NCI-H2196 (cell line): ENCODE measurements around the gene DOCK3.
A peak's percentile ranks its signal among the peaks of the same experiment; 100 is the strongest.
"Not testable (repeated sequence)": the region's sequence is repeated elsewhere in the genome, so short reads cannot be mapped to it uniquely, and the experiment has no call there.

Experiments
- DNase-seq: peaks from one replicate; lab custom pipeline; 2025; ENCODE audit not compliant: unreplicated experiment; lab: John Stamatoyannopoulos, UW

Gene DOCK3

GRCh38 chr3:51282931-51283330 is 608.2 kb downstream of the DOCK3 start:
- DNase-seq: no peak

GRCh38 chr3:51283421-51283820 is 608.7 kb downstream of the DOCK3 start:
- DNase-seq: no peak

- no peak for DNase-seq
These were observed 620.9 kb downstream of the DOCK3 start for GRCh38 chr3:51295625-51296024.

- no peak for DNase-seq
These were observed 622.6 kb downstream of the DOCK3 start for GRCh38 chr3:51297333-51297732.

GRCh38 chr3:51304230-51304629 is 629.5 kb downstream of the DOCK3 start:
- DNase-seq: no peak

GRCh38 chr3:51306093-51306492 is 631.4 kb downstream of the DOCK3 start:
- DNase-seq: no peak

- DNase-seq: no peak
These were observed 632.7 kb downstream of the DOCK3 start for GRCh38 chr3:51307458-51307857.

- DNase-seq: not testable (repeated sequence)
These were observed 633.3 kb downstream of the DOCK3 start for GRCh38 chr3:51307945-51308607.

- no peak for DNase-seq
These were observed 636.3 kb downstream of the DOCK3 start for GRCh38 chr3:51311055-51311454.

GRCh38 chr3:51328206-51328605 is 653.5 kb downstream of the DOCK3 start:
- no peak for DNase-seq

- DNase-seq: no peak
These were observed 655.3 kb downstream of the DOCK3 start for GRCh38 chr3:51330046-51330445.

GRCh38 chr3:51332156-51332555 is 657.4 kb downstream of the DOCK3 start:
- DNase-seq: no peak

GRCh38 chr3:51333021-51333420 is 658.3 kb downstream of the DOCK3 start:
- DNase-seq: no peak

- no peak for DNase-seq
These were observed 661.5 kb downstream of the DOCK3 start for GRCh38 chr3:51336261-51336660.

- DNase-seq: no peak
These were observed 662.9 kb downstream of the DOCK3 start for GRCh38 chr3:51337666-51338065.

- DNase-seq: peak; percentile 47
These were observed 663.9 kb downstream of the DOCK3 start for GRCh38 chr3:51338632-51339031.

- DNase-seq: no peak
These were observed 665.5 kb downstream of the DOCK3 start for GRCh38 chr3:51340013-51340829.

GRCh38 chr3:51340989-51341636 is 666.4 kb downstream of the DOCK3 start:
- no peak for DNase-seq

- DNase-seq: no peak
These were observed 669.4 kb downstream of the DOCK3 start for GRCh38 chr3:51343918-51344687.

- no peak for DNase-seq
These were observed 676.0 kb downstream of the DOCK3 start for GRCh38 chr3:51350751-51351150.

- DNase-seq: no peak
These were observed 678.4 kb downstream of the DOCK3 start for GRCh38 chr3:51353131-51353530.
